Breast epithelium (tissue), 4 donors: Measurements from ENCODE around the gene PCSK4. TPM values are rescaled to one million over a fixed set of nuclear protein-coding genes. Genes with fewer than 3 reads are reported as not detected.

Source experiments
- DNase-seq, 2 donors: peaks; one replicate each; pipeline ENCODE4 v3.0.0-alpha.2; 2019; ENCODE audit warnings: low spot score in 2 of 2
- H3K27ac ChIP-seq, 2 donors: fragments of 200-600 bp; sonication (generic) in 1 of 2; one replicate each; pipeline ENCODE4 v1.5.1; 2016 to 2019; ENCODE audit warnings: mild to moderate bottlenecking in 1 of 2
- H3K27me3 ChIP-seq, 2 donors: fragments of 200-600 bp; sonication (generic) in 1 of 2; one replicate each; pipeline versions ENCODE4 v1.5.1 to v1.6.0; 2017 to 2019; ENCODE audit warnings: control low read depth in 1 of 2, mild to moderate bottlenecking in 1 of 2
- H3K36me3 ChIP-seq: fragments of 200-600 bp; one replicate; pipeline ENCODE4 v1.5.1; 2019
- H3K4me1 ChIP-seq, 2 donors: fragments of 200-600 bp; sonication (generic); one replicate each; pipeline ENCODE4 v1.5.1; 2016 to 2019; ENCODE audit warnings: control low read depth in 1 of 2
- H3K4me3 ChIP-seq, 3 donors: fragments of 200-600 bp; sonication (generic); 1 replicate in 2 of 3; 2 replicates in 1 of 3; pipeline ENCODE4 v1.5.1; 2016 to 2019; ENCODE audit warnings: mild to moderate bottlenecking in 3 of 3, moderate library complexity in 2 of 3
- H3K9me3 ChIP-seq, 2 donors: fragments of 200-600 bp; sonication (generic) in 1 of 2; one replicate each; pipeline ENCODE4 v1.5.1; 2016 to 2019; ENCODE audit warnings: control low read depth in 1 of 2
- POLR2A ChIP-seq: fragments of 450-650 bp; IDR thresholded peaks from one replicate; pipeline ENCODE4 v1.6.1; 2016; ENCODE audit warnings: antibody characterized with exemption, mild to moderate bottlenecking, moderate library complexity
- POLR2AphosphoS5 ChIP-seq, 3 donors: sonication (generic); formaldehyde crosslinking; IDR thresholded peaks; one replicate each; pipeline ENCODE4 v1.6.1; 2017; ENCODE audit warnings: antibody characterized with exemption in 3 of 3
- intact Hi-C: fragments of 100-400 bp; cut with DNase I; formaldehyde crosslinking; loops from one replicate; pipeline ENCODE4 v1.15.1; 2023; ENCODE audit warnings: low total_unique reads
- total RNA-seq, 3 donors: library from RNA; depleted of rRNA; stranded (reverse); fragments of >200 nt; gene quantifications; one replicate each; pipeline ENCODE4 v1.1.0, GENCODE V29; 2016
- TF ChIP-seq, protein P1 (sequence below), 3 donors: fragments of 450-650 bp; IDR thresholded peaks; one replicate each; pipeline ENCODE4 v1.5.1; 2016 to 2017; ENCODE audit warnings: antibody characterized with exemption in 3 of 3, mild to moderate bottlenecking in 3 of 3, moderate library complexity in 3 of 3

The PCSK4 gene
- total RNA-seq, 3 donors from 2014 or later: 2.2 to 10.0 (median 5.9) TPM

DNA sequence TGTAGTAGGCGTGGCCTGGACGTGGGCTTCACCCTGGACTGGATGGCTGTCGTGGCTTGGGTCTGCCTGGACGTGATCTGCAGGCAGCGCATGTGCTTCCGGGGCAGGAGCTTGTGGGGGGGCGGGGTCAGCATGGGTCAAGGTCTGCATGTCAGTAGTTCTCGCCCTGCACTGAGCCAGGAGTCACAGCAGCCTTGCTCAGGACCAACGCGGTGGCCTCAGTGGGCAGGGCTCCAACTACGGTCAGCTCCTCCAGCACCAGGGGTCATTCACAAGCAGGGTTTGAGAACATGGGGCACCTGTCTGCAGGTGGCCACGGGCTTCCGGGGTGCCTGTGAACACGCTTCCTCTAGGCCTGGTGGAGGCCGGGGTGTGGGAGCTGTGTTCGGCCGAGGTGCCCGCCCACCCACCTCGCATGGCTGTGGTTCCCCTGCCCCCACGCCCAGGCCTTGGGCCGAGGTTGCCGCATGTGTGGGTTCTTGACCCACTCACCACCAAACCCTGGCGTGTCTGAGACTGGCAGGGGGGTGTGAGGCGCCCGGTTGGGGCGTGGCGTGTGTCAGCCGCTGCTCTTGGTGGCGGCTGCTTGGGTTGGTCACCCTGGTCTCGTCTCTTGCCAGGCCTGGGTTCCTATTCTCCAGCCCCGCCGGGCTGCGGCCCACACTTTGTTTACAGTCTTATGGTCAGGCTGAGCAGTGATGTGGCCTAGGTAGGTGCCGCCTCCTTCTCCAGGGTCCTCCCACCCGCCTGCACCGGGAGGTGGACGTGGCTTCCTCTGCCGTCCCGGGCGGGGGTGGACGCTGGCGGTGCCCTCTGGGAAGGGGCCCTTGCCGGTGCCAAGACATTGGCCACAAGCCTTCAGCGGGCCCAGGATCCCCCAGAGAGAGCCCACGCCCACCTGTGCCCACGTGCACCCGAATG, 56.8 kb downstream of the PCSK4 start:
- peaks cover 0 to 4% of the 10 kb centered on the region in 2 donors for H3K4me1 ChIP-seq
- peak overlapping the region; percentile 56 to 75 for H3K27ac ChIP-seq
- H3K27me3 ChIP-seq: no peaks in the 10 kb centered on the region
- DNase-seq: no peak
- H3K36me3 ChIP-seq: peaks cover 11% of the 10 kb centered on the region
- TF ChIP-seq POLR2A (no peak), POLR2AphosphoS5 (IDR thresholded peaks at IDR 0.05) (no peak)
- TF ChIP-seq, protein P1, sequence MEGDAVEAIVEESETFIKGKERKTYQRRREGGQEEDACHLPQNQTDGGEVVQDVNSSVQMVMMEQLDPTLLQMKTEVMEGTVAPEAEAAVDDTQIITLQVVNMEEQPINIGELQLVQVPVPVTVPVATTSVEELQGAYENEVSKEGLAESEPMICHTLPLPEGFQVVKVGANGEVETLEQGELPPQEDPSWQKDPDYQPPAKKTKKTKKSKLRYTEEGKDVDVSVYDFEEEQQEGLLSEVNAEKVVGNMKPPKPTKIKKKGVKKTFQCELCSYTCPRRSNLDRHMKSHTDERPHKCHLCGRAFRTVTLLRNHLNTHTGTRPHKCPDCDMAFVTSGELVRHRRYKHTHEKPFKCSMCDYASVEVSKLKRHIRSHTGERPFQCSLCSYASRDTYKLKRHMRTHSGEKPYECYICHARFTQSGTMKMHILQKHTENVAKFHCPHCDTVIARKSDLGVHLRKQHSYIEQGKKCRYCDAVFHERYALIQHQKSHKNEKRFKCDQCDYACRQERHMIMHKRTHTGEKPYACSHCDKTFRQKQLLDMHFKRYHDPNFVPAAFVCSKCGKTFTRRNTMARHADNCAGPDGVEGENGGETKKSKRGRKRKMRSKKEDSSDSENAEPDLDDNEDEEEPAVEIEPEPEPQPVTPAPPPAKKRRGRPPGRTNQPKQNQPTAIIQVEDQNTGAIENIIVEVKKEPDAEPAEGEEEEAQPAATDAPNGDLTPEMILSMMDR (IDR thresholded peaks at IDR 0.05): no peak
- H3K9me3 ChIP-seq: no peaks in the 10 kb centered on the region
- no peak overlapping the region for H3K4me3 ChIP-seq
- intact Hi-C loops: no loop called here

DNA sequence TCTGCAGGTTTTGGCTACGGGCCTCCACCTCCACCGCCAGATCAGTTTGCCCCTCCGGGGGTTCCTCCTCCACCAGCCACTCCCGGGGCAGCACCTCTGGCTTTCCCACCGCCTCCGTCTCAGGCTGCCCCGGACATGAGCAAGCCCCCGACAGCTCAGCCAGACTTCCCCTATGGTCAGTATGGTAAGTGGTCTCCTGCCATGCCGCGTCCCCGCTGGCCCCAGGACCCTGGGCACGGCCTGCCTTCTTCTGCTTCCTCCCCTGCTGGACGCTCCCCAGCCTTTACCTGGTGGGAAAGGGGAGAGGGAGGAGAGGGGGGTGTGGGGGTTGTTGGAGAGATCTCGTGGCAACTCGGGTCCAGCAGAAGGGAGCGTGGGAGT, 57.7 kb downstream of the PCSK4 start:
- H3K9me3 ChIP-seq: no peaks in the 10 kb centered on the region
- no peaks in the 10 kb centered on the region for H3K27me3 ChIP-seq
- DNase-seq: no peak
- no peaks in the 10 kb centered on the region for H3K4me1 ChIP-seq
- H3K4me3 ChIP-seq: no peak overlapping the region
- intact Hi-C loops: no loop called here
- TF ChIP-seq POLR2AphosphoS5 (IDR thresholded peaks at IDR 0.05) (no peak), POLR2A (no peak)
- TF ChIP-seq, protein P1 (IDR thresholded peaks at IDR 0.05): no peak
- H3K27ac ChIP-seq: no peak overlapping the region
- peaks cover 11% of the 10 kb centered on the region for H3K36me3 ChIP-seq

DNA sequence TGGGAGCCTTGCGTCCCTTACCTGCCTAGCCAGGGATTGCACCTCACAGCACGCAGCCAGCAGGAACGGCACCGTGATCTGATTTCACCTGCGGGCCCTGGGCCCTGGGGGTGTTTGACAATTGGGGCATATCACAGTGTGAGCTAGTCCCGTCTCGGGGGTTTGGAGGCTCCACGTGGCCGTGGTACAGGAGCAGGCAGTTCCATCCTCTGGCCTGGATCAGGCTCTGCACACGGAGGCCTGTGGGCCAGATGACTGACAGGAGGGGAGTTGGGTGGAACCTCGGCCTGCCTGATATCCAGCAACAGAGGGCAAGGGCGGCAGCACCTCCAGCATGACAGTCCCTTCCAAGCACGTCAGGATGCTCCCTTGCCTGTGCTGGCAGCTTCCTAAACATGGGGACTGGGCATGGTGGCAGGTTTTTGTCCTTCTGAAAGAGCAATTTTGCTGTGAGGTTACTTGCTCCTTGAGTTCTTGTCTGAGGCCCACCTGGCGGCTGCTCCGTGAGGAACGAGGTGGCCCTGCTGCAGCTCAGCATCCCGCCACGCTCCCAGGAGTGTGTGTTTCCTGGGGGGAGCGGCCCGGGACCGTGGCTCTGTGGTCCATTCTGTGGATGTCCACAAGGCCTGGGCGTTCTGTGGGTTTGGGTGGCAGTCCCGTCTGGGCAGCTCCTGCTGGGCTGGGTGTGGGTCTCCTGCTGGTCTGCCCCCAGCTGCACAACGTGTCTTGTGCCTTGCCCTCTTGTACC, 58.2 kb downstream of the PCSK4 start:
- Histone ChIP-seq H3K27me3 (no peaks in the 10 kb centered on the region), H3K9me3 (no peaks in the 10 kb centered on the region), H3K36me3 (peaks cover 11% of the 10 kb centered on the region), H3K27ac (no peak overlapping the region), H3K4me3 (no peak overlapping the region), H3K4me1 (no peaks in the 10 kb centered on the region)
- intact Hi-C loops: no loop called here
- TF ChIP-seq, protein P1 (IDR thresholded peaks at IDR 0.05): no peak
- no peak for TF ChIP-seq POLR2AphosphoS5 (IDR thresholded peaks at IDR 0.05)
- TF ChIP-seq POLR2A: no peak
- no peak for DNase-seq

Other genes with a start within 250 kb of the PCSK4 start
- gene ATP5F1D, start 248.6 kb downstream of the PCSK4 start, total RNA-seq: 10 to 100 TPM; 47.6 to 64.9 (median 61.3) TPM
- gene MIDN, start 241.8 kb downstream of the PCSK4 start, total RNA-seq: 10 to 100 TPM; 13.8 to 28.5 (median 22.4) TPM
- gene CIRBP, start 221.0 kb downstream of the PCSK4 start, total RNA-seq: 100 to 1,000 TPM; 458 to 758 (median 656) TPM
- gene FAM174C, start 214.8 kb downstream of the PCSK4 start, total RNA-seq: 10 to 100 TPM; 43.9 to 60.6 (median 53.1) TPM
- under 1 TPM in 1 of 3 donors, not detected in 2; 0.66 TPM for gene EFNA2, start 204.5 kb downstream of the PCSK4 start, total RNA-seq
- gene NDUFS7, start 106.4 kb downstream of the PCSK4 start, total RNA-seq: 100 to 1,000 TPM in 1 of 3 donors, 10 to 100 TPM in 2; 67.5 to 122 (median 67.5) TPM
- gene GAMT, start 88.8 kb downstream of the PCSK4 start, total RNA-seq: 10 to 100 TPM; 23.6 to 40.0 (median 30.3) TPM
- 10 to 100 TPM; 35.8 to 50.9 (median 48.8) TPM for gene DAZAP1, start 82.8 kb downstream of the PCSK4 start, total RNA-seq
- gene RPS15, start 52.0 kb downstream of the PCSK4 start, total RNA-seq: 1,000 to 10,000 TPM; 2,978 to 3,238 (median 2,982) TPM
- gene APC2, start 40.2 kb downstream of the PCSK4 start, total RNA-seq: under 1 TPM; under 0.01 to 0.29 (median 0.16) TPM
- 10 to 100 TPM; 27.7 to 32.8 (median 28.7) TPM for gene C19orf25, start 11.1 kb downstream of the PCSK4 start, total RNA-seq
- 10 to 100 TPM in 2 of 3 donors, 1 to 10 TPM in 1; 4.3 to 17.4 (median 11.0) TPM for gene REEP6, start 831 bp upstream of the PCSK4 start, total RNA-seq
- gene ADAMTSL5, start 22.7 kb upstream of the PCSK4 start, total RNA-seq: 1 to 10 TPM; 1.3 to 3.5 (median 2.1) TPM
- gene PLK5, start 33.7 kb upstream of the PCSK4 start, total RNA-seq: under 1 TPM in 2 of 3 donors, not detected in 1; 0.44 to 0.98 TPM
- gene MEX3D, start 78.0 kb upstream of the PCSK4 start, total RNA-seq: 10 to 100 TPM; 12.5 to 14.3 (median 12.6) TPM
- 10 to 100 TPM; 51.8 to 71.3 (median 70.8) TPM for gene MBD3, start 102.5 kb upstream of the PCSK4 start, total RNA-seq
- 100 to 1,000 TPM in 1 of 3 donors, 10 to 100 TPM in 2; 59.6 to 117 (median 63.4) TPM for gene UQCR11, start 115.1 kb upstream of the PCSK4 start, total RNA-seq
- gene TCF3, start 162.3 kb upstream of the PCSK4 start, total RNA-seq: 10 to 100 TPM; 38.6 to 45.3 (median 42.3) TPM